Endodermal cell (in vitro differentiated cells): ENCODE data around the gene UBE2E1. TPM values are rescaled to one million over a fixed set of nuclear protein-coding genes. Genes with fewer than 3 reads are reported as not detected.

Experiments
- DNase-seq: peaks from one replicate; pipeline ENCODE4 v3.0.0-alpha.2; 2017
- H3K27ac ChIP-seq: 2 replicates; pipeline ENCODE4 v1.5.1; 2013; ENCODE audit warnings: mild to moderate bottlenecking, low read depth, low read length, moderate library complexity
- H3K27me3 ChIP-seq: 2 replicates; pipeline ENCODE4 v1.6.1; 2013; ENCODE audit warnings: mild to moderate bottlenecking, low read length, moderate library complexity; ENCODE audit not compliant: insufficient read depth, control insufficient read depth, poor library complexity, severe bottlenecking
- H3K36me3 ChIP-seq: 2 replicates; pipeline ENCODE4 v1.7.0; 2013; ENCODE audit warnings: mild to moderate bottlenecking, low read length, moderate library complexity; ENCODE audit not compliant: control insufficient read depth, insufficient read depth
- H3K4me1 ChIP-seq: one replicate; pipeline ENCODE4 v1.7.0; 2013; ENCODE audit warnings: low read length; ENCODE audit not compliant: control insufficient read depth, insufficient read depth
- H3K4me3 ChIP-seq: 2 replicates; pipeline ENCODE4 v1.5.1; 2013; ENCODE audit warnings: mild to moderate bottlenecking, low read length, moderate library complexity
- H3K9ac ChIP-seq: 2 replicates; pipeline ENCODE4 v1.6.1; 2013; ENCODE audit warnings: mild to moderate bottlenecking, low read length, moderate library complexity; ENCODE audit not compliant: poor library complexity, severe bottlenecking; ENCODE audit errors: extremely low read depth
- H3K9me3 ChIP-seq: 2 replicates; pipeline ENCODE4 v1.6.1; 2013; ENCODE audit warnings: mild to moderate bottlenecking, low read length, moderate library complexity; ENCODE audit not compliant: control insufficient read depth
- H3K27ac Mint-ChIP-seq: 2 replicates; pipeline ENCODE4 v1.8.0; 2020; ENCODE audit warnings: mixed read lengths
- H3K27me3 Mint-ChIP-seq: 2 replicates; pipeline ENCODE4 v1.8.0; 2021; ENCODE audit warnings: mild to moderate bottlenecking, mixed read lengths; ENCODE audit not compliant: insufficient read depth
- H3K36me3 Mint-ChIP-seq: 2 replicates; pipeline ENCODE4 v1.8.0; 2020; ENCODE audit warnings: low read depth, mixed read lengths
- H3K4me1 Mint-ChIP-seq: 2 replicates; pipeline ENCODE4 v1.8.0; 2020; ENCODE audit warnings: mixed read lengths
- H3K4me3 Mint-ChIP-seq: 2 replicates; pipeline ENCODE4 v1.8.0; 2020; ENCODE audit warnings: mild to moderate bottlenecking, moderate library complexity, mixed read lengths
- H3K9me3 Mint-ChIP-seq: 2 replicates; pipeline ENCODE4 v1.8.0; 2020; ENCODE audit warnings: mild to moderate bottlenecking, mixed read lengths
- WGBS, 2 experiments: methylation state at CpG; one replicate each; pipeline versions ENCODE4 v1.1.5 to v1.1.7; 2013; ENCODE audit warnings: missing lambda C conversion rate in 2 of 2, mixed read lengths in 1 of 2; ENCODE audit not compliant: insufficient coverage in 1 of 2, insufficient read length in 1 of 2; 5-methylcytosine and 5-hydroxymethylcytosine counted together
- total RNA-seq, 2 donors: library from RNA; stranded (reverse); fragmentation: NEBNext Ultra II Directional in 1 of 2; extraction: Animal tissue kit (Norgen Biotek cat#: 25700) in 1 of 2; gene quantifications; 2 replicates in 1 of 2; 3 replicates in 1 of 2; pipeline ENCODE4 v1.2.1, GENCODE V29; 2021
- TF ChIP-seq, protein P1 (sequence below): fragments of 200-600 bp; sonication (generic); conservative IDR thresholded peaks from 2 replicates; pipeline ENCODE4 v1.5.0; 2021; ENCODE audit warnings: antibody characterized with exemption, mild to moderate bottlenecking

The UBE2E1 gene
- total RNA-seq, 2 donors from 2014 or later: 112 to 120 TPM

DNA sequence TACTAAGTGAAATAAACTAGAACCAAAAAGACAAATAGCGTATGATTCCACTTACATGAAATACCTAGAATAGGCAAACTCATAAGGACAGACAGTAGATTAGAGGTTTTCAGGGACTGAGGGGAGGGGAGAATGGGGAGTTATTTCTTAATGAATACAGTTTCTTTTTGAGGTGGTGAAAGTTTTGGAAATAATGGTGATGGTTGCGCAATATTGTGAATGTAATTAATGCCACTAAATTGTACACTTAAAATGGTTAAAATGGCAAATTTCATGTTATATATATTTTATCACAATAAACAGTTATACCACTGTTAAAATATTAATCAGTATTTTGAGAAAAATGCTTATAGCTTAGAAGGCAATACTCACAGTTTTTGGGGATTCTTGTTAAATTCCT lies 11.0 kb downstream of the UBE2E1 start:
- H3K36me3 ChIP-seq: peaks cover 49% of the 10 kb centered on the region
- no peaks in the 10 kb centered on the region for H3K4me1 ChIP-seq
- H3K4me1 Mint-ChIP-seq: peaks cover 24% of the 10 kb centered on the region
- H3K4me3 ChIP-seq: no peak overlapping the region
- no peak for DNase-seq
- peaks cover 39% of the 10 kb centered on the region for H3K36me3 Mint-ChIP-seq
- H3K27me3 Mint-ChIP-seq: no peaks in the 10 kb centered on the region
- no peak overlapping the region for H3K9ac ChIP-seq
- H3K27ac Mint-ChIP-seq: no peak overlapping the region
- 100% methylated on average over 2 of the region's 2 CpGs; no CpG with 5 or more reads in 1 of the 2 experiments for WGBS, 2 experiments
- no peaks in the 10 kb centered on the region for H3K9me3 Mint-ChIP-seq
- H3K4me3 Mint-ChIP-seq: no peak overlapping the region
- H3K9me3 ChIP-seq: peaks cover 5% of the 10 kb centered on the region
- TF ChIP-seq, protein P1, sequence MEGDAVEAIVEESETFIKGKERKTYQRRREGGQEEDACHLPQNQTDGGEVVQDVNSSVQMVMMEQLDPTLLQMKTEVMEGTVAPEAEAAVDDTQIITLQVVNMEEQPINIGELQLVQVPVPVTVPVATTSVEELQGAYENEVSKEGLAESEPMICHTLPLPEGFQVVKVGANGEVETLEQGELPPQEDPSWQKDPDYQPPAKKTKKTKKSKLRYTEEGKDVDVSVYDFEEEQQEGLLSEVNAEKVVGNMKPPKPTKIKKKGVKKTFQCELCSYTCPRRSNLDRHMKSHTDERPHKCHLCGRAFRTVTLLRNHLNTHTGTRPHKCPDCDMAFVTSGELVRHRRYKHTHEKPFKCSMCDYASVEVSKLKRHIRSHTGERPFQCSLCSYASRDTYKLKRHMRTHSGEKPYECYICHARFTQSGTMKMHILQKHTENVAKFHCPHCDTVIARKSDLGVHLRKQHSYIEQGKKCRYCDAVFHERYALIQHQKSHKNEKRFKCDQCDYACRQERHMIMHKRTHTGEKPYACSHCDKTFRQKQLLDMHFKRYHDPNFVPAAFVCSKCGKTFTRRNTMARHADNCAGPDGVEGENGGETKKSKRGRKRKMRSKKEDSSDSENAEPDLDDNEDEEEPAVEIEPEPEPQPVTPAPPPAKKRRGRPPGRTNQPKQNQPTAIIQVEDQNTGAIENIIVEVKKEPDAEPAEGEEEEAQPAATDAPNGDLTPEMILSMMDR: no peak
- H3K27me3 ChIP-seq: no peaks in the 10 kb centered on the region
- H3K27ac ChIP-seq: no peak overlapping the region

DNA sequence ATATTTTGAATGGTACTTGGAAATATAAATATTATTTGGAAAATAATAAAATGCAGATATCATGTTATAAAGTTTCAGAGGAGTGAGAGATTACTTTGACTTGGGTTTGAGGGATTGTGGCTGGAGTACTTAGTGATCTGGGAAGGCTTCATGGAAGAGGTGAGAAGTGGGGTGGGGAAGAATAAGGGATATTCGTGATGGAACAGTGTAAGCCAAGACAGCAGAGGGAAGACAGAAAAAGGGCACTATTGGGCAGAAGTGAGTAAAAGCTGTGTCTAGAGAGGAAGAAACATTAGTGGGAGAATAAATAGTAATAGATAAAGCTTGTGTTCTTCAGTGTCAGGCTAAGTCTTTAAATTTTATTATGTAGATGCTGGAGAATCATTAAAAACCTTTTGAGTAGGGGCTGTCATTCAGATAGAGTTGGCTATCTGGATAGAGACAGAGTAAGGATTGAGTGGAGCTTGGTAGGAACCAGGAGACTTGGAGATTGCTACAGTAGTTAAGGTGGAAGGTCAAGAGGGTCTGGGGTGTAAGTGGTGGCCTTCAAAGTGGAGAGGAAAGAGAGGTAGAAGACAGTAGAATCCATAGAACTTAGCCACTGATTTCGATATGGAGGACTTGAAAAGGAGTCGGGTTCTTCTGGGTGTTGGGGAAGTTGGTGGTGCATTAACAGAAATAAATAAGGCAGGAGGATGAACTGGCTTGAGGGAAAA lies 11.9 kb downstream of the UBE2E1 start:
- no peaks in the 10 kb centered on the region for H3K9me3 Mint-ChIP-seq
- no peak for DNase-seq
- no peak overlapping the region for H3K9ac ChIP-seq
- H3K4me3 ChIP-seq: no peak overlapping the region
- H3K36me3 Mint-ChIP-seq: peaks cover 30% of the 10 kb centered on the region
- no peak overlapping the region for H3K27ac Mint-ChIP-seq
- no peaks in the 10 kb centered on the region for H3K27me3 ChIP-seq
- H3K4me1 ChIP-seq: no peaks in the 10 kb centered on the region
- TF ChIP-seq, protein P1: no peak
- no peaks in the 10 kb centered on the region for H3K27me3 Mint-ChIP-seq
- no peak overlapping the region for H3K4me3 Mint-ChIP-seq
- 92 to 94% methylated on average over 3 of the region's 3 CpGs for WGBS, 2 experiments
- peaks cover 40% of the 10 kb centered on the region for H3K36me3 ChIP-seq
- no peak overlapping the region for H3K27ac ChIP-seq
- H3K4me1 Mint-ChIP-seq: peaks cover 19% of the 10 kb centered on the region
- peaks cover 5% of the 10 kb centered on the region for H3K9me3 ChIP-seq

DNA sequence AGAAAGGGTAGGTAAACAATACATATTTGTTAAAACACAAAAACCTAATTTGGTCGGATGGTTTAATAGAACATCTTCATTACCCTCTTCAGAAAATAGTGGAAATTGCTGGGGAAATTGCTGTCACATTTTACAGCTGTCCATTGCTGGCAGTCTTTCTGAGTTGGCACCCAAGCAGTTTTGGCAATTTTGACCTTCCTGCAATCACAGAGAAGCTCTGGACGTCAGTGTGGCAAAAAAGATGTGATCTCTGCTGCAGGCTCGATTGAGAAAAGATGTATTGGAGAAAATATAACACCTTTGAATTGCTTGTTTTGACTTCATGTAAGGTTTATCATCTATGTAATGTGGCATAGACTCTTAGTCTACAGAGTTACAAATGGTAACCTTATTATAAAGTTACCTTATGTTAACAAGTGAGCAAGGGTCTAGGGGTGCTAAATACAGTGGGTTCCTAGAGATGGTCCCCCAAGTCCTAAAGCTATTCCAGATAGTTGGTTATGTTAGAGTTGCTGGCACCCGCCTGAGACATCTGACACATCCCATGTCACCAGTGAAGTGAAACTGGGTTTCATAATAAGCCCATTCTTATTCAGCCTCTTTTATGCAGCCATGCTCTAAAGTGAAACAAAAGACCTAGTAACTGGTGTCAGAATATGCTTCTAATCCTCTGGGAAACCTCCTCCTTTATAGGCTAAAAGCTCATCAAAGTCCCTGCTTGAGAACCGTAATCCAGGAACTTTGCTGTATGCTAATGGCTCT lies 14.0 kb downstream of the UBE2E1 start:
- Mint-ChIP-seq H3K36me3 (peaks cover 22% of the 10 kb centered on the region), H3K27me3 (no peaks in the 10 kb centered on the region), H3K9me3 (no peaks in the 10 kb centered on the region), H3K4me3 (no peak overlapping the region), H3K27ac (no peak overlapping the region), H3K4me1 (peaks cover 25% of the 10 kb centered on the region)
- WGBS, 2 experiments: 88 to 93% methylated on average over 3 to 5 of the region's 5 CpGs
- H3K9me3 ChIP-seq: peaks cover 5% of the 10 kb centered on the region
- H3K4me1 ChIP-seq: no peaks in the 10 kb centered on the region
- H3K9ac ChIP-seq: no peak overlapping the region
- H3K4me3 ChIP-seq: no peak overlapping the region
- peaks cover 26% of the 10 kb centered on the region for H3K36me3 ChIP-seq
- DNase-seq: no peak
- TF ChIP-seq, protein P1: no peak
- H3K27ac ChIP-seq: no peak overlapping the region
- no peaks in the 10 kb centered on the region for H3K27me3 ChIP-seq
